ENCODE measurements around the gene ARMH4.

- no peak for TF ChIP-seq YY1 (IDR thresholded peaks at IDR 0.05; ENCODE audit: insufficient read depth, insufficient read length)
- TF ChIP-seq ZNF274 (IDR thresholded peaks at IDR 0.05; ENCODE audit: low read depth, low read length), result no peak
- no peak for TF ChIP-seq SUZ12 (IDR thresholded peaks at IDR 0.05; ENCODE audit: extremely low read depth, insufficient read depth, insufficient read length)
Measured at GRCh38 chr14:58106446-58106845, 45.6 kb downstream of the ARMH4 start.
